Mesenchymal stem cell (in vitro differentiated cells and primary cell): Measurements from ENCODE around the gene HK1.

Experiments used
- DNase-seq: peaks from one replicate; pipeline ENCODE4 v3.0.0-alpha.2; 2013
- H2AFZ ChIP-seq: one replicate; pipeline ENCODE4 v1.6.1; 2013; ENCODE audit warnings: low read depth, mild to moderate bottlenecking, control low read depth, inconsistent platforms, low read length, moderate library complexity
- H2AK5ac ChIP-seq: 2 replicates; pipeline ENCODE4 v1.6.1; 2013; ENCODE audit warnings: low read length, moderate library complexity, mild to moderate bottlenecking, inconsistent platforms; ENCODE audit not compliant: severe bottlenecking
- H2BK120ac ChIP-seq: one replicate; pipeline ENCODE4 v1.6.1; 2013; ENCODE audit warnings: low read depth, mild to moderate bottlenecking, inconsistent platforms, low read length, moderate library complexity
- H2BK12ac ChIP-seq, 2 experiments: one replicate each; pipeline ENCODE4 v1.6.1; 2013; ENCODE audit warnings: inconsistent platforms in 2 of 2, low read length in 2 of 2, mild to moderate bottlenecking in 2 of 2, moderate library complexity in 2 of 2, control low read depth in 1 of 2
- H2BK15ac ChIP-seq: one replicate; pipeline ENCODE4 v1.6.1; 2013; ENCODE audit warnings: mild to moderate bottlenecking, low read depth, inconsistent platforms; ENCODE audit not compliant: poor library complexity, severe bottlenecking
- H2BK5ac ChIP-seq: 2 replicates; pipeline ENCODE4 v1.6.1; 2013; ENCODE audit warnings: low read depth, mild to moderate bottlenecking, low read length, control low read depth, inconsistent platforms; ENCODE audit not compliant: poor library complexity, severe bottlenecking
- H3K14ac ChIP-seq, 2 experiments: one replicate each; pipeline ENCODE4 v1.6.1; 2013; ENCODE audit warnings: inconsistent platforms in 2 of 2, low read length in 2 of 2, control low read depth in 1 of 2, mild to moderate bottlenecking in 1 of 2, moderate library complexity in 1 of 2
- H3K18ac ChIP-seq, 2 experiments: one replicate each; pipeline ENCODE4 v1.6.1; 2013; ENCODE audit warnings: inconsistent platforms in 2 of 2, low read length in 2 of 2, control low read depth in 1 of 2, low read depth in 1 of 2, mild to moderate bottlenecking in 1 of 2
- H3K23ac ChIP-seq, 2 experiments: one replicate each; pipeline ENCODE4 v1.6.1; 2013; ENCODE audit warnings: inconsistent platforms in 2 of 2, low read length in 2 of 2, mild to moderate bottlenecking in 2 of 2, moderate library complexity in 2 of 2, control low read depth in 1 of 2
- H3K27ac ChIP-seq: 2 replicates; pipeline ENCODE4 v1.5.1; 2013; ENCODE audit warnings: mild to moderate bottlenecking, moderate library complexity, low read length, control low read depth, inconsistent platforms; ENCODE audit not compliant: poor library complexity, severe bottlenecking
- H3K27me3 ChIP-seq, 2 experiments: 2 replicates each; pipeline versions ENCODE4 v1.6.1 to v1.7.0; 2013; ENCODE audit warnings: low read length in 2 of 2, mild to moderate bottlenecking in 2 of 2, moderate library complexity in 2 of 2, control low read depth in 1 of 2, inconsistent platforms in 1 of 2; ENCODE audit not compliant: control insufficient read depth in 1 of 2, insufficient read depth in 1 of 2
- H3K36me3 ChIP-seq, 2 experiments: 2 replicates each; pipeline versions ENCODE4 v1.6.1 to v1.7.0; 2013; ENCODE audit warnings: low read length in 2 of 2, control low read depth in 1 of 2, inconsistent platforms in 1 of 2, low read depth in 1 of 2, mild to moderate bottlenecking in 1 of 2; ENCODE audit not compliant: insufficient read depth in 2 of 2, control insufficient read depth in 1 of 2
- H3K4ac ChIP-seq, 2 experiments: one replicate each; pipeline ENCODE4 v1.6.1; 2013; ENCODE audit warnings: inconsistent platforms in 2 of 2, low read length in 2 of 2, mild to moderate bottlenecking in 2 of 2, moderate library complexity in 2 of 2, control low read depth in 1 of 2, low read depth in 1 of 2
- H3K4me1 ChIP-seq: 2 replicates; pipeline ENCODE4 v1.6.1; 2013; ENCODE audit warnings: low read depth, low read length, control low read depth; ENCODE audit not compliant: control insufficient read depth, insufficient read depth
- H3K4me2 ChIP-seq: 2 replicates; pipeline ENCODE4 v1.6.1; 2013; ENCODE audit warnings: low read length, mild to moderate bottlenecking, inconsistent platforms; ENCODE audit not compliant: poor library complexity, severe bottlenecking
- H3K4me3 ChIP-seq, 2 experiments: 2 replicates each; pipeline versions ENCODE4 v1.5.1 to v1.7.0; 2013; ENCODE audit warnings: low read length in 2 of 2, mild to moderate bottlenecking in 2 of 2, control low read depth in 1 of 2, low read depth in 1 of 2; ENCODE audit not compliant: insufficient read depth in 1 of 2
- H3K79me1 ChIP-seq: replicated peaks from 2 replicates; pipeline ENCODE4 v1.6.1; 2013; ENCODE audit warnings: mild to moderate bottlenecking, control low read depth, low read length, inconsistent platforms; ENCODE audit not compliant: poor library complexity, severe bottlenecking
- H3K9ac ChIP-seq: 2 replicates; pipeline ENCODE4 v1.7.0; 2013; ENCODE audit warnings: mild to moderate bottlenecking, low read length, moderate library complexity
- H3K9me3 ChIP-seq: 2 replicates; pipeline ENCODE4 v1.7.0; 2013; ENCODE audit warnings: mild to moderate bottlenecking, low read length; ENCODE audit not compliant: control insufficient read depth
- H4K8ac ChIP-seq: one replicate; pipeline ENCODE4 v1.6.1; 2013; ENCODE audit warnings: inconsistent platforms, mild to moderate bottlenecking, low read length, moderate library complexity
- H4K91ac ChIP-seq: one replicate; pipeline ENCODE4 v1.6.1; 2013; ENCODE audit warnings: mild to moderate bottlenecking, low read length, inconsistent platforms
- WGBS: methylation state at CpG from one replicate; pipeline ENCODE4 v1.1.7; 2013; ENCODE audit warnings: mixed read lengths; 5-methylcytosine and 5-hydroxymethylcytosine counted together

Gene HK1

DNA sequence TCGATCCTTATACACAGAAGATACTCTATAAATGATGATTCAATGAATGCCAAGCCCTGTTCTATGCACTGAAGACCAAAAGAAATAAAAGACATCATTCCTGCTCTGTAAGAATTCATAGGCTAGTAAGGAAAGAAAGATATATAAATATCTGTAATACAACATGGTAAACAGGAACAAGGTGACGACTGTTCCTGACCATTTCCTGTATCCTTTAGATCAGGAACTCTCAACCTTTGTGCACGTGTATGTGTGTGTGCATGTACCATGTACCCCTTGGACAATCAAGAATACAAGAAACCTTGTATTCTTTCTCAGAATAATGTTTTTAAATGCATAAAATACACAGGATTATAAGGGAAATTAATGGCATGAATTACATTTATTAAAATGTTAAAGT lies 7.3 kb upstream of the HK1 start:
- H2BK120ac ChIP-seq: no peak overlapping the region
- H3K4me3 ChIP-seq: no peak overlapping the region
- H3K4me1 ChIP-seq: no peaks in the 10 kb centered on the region
- no peaks in the 10 kb centered on the region for H3K79me1 ChIP-seq
- no peak overlapping the region for H2BK15ac ChIP-seq
- no peak overlapping the region for H2BK5ac ChIP-seq
- H3K27ac ChIP-seq: no peak overlapping the region
- H2BK12ac ChIP-seq: no peak overlapping the region
- no peak overlapping the region for H2AK5ac ChIP-seq
- H4K91ac ChIP-seq: no peak overlapping the region
- no peak overlapping the region for H3K18ac ChIP-seq
- no peaks in the 10 kb centered on the region for H3K36me3 ChIP-seq
- no peak overlapping the region for H3K23ac ChIP-seq
- H3K4ac ChIP-seq: no peak overlapping the region
- WGBS: 87% methylated on average over 3 of the region's 3 CpGs
- no peak overlapping the region for H3K9ac ChIP-seq
- no peak for DNase-seq
- no peak overlapping the region for H3K4me2 ChIP-seq
- no peak overlapping the region for H2AFZ ChIP-seq
- no peak overlapping the region for H4K8ac ChIP-seq
- no peak overlapping the region for H3K14ac ChIP-seq
- peaks cover 18% of the 10 kb centered on the region for H3K9me3 ChIP-seq
- no peaks in the 10 kb centered on the region for H3K27me3 ChIP-seq

DNA sequence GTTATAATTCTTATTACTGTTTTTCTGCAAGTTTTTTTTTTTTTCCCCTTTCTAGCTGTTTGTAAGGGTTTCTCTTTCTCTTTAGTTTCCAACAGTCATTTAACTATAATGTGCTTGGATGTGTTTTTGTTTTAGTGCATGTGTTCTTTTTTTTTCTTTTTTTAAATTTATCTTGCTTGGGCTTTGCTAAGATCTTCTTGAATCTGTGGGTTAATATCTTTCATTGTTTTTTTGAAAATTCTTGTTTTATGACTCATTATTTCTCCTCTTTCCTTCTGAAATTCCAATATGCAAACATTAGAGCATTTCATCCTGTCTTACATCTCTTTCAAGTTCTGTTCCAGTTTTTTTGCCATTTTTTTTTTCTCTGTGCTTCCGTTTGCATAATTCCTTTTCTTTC lies 5.7 kb upstream of the HK1 start:
- Histone ChIP-seq H3K4me2 (no peak overlapping the region), H2AFZ (no peak overlapping the region), H2BK15ac (no peak overlapping the region), H2BK12ac (no peak overlapping the region), H3K36me3 (no peaks in the 10 kb centered on the region), H2BK120ac (no peak overlapping the region), H3K27me3 (no peaks in the 10 kb centered on the region), H3K4me3 (no peak overlapping the region), H3K9ac (no peak overlapping the region), H3K9me3 (peaks cover 18% of the 10 kb centered on the region), H3K23ac (no peak overlapping the region), H3K18ac (no peak overlapping the region), H3K4ac (no peak overlapping the region), H3K79me1 (no peaks in the 10 kb centered on the region), H4K8ac (no peak overlapping the region), H2BK5ac (no peak overlapping the region), H3K4me1 (no peaks in the 10 kb centered on the region), H4K91ac (no peak overlapping the region), H3K14ac (no peak overlapping the region), H2AK5ac (no peak overlapping the region), H3K27ac (no peak overlapping the region)
- DNase-seq: no peak
- WGBS: 94% methylated on average over 1 of the region's 1 CpG

DNA sequence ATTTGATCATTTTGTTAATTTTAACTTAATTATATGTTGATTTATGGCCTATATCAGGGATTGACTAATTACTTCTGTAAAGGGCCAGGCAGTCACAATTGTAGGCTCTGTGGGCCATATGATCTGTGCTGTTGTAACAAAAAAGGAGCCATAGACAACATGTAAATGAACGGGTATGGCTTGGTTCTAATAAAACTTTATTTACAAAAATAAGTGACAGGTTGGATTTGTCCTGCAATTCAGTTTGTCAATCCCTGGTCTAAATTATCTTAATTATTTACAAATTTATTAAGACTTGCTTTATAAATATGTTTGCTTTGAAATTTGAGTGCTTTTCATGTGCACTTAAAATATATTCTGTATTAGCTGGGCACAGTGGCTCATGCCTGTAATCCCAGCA lies 2.9 kb upstream of the HK1 start:
- Histone ChIP-seq H2BK120ac (no peak overlapping the region), H3K27ac (no peak overlapping the region), H3K14ac (no peak overlapping the region), H2AFZ (no peak overlapping the region), H4K8ac (no peak overlapping the region), H3K36me3 (no peaks in the 10 kb centered on the region), H3K9ac (no peak overlapping the region), H2BK5ac (no peak overlapping the region), H3K4ac (no peak overlapping the region), H2BK15ac (no peak overlapping the region), H3K9me3 (peaks cover 18% of the 10 kb centered on the region), H3K4me3 (no peak overlapping the region), H2AK5ac (no peak overlapping the region), H3K79me1 (no peaks in the 10 kb centered on the region), H3K4me1 (peaks cover 7% of the 10 kb centered on the region), H3K18ac (no peak overlapping the region), H3K27me3 (no peaks in the 10 kb centered on the region), H2BK12ac (no peak overlapping the region), H3K4me2 (no peak overlapping the region), H4K91ac (no peak overlapping the region), H3K23ac (no peak overlapping the region)
- 100% methylated on average over 1 of the region's 1 CpG for WGBS
- DNase-seq: no peak

DNA sequence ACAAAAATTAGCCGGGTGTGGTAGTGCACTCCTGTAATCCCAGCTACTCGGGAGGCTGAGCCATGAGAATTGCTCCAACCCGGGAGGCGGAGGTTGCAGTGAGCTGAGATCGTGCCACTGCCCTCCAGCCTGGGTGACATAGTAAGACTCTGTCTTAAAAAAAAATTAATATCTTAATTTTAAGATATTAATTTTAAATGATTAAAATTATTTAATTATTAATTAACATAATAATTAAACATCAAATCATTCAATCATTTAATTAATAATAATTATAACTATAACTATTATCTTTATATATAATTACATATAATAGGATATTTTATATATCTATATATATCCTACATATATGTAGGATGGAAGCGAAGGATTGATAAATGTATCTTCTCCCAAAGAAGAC lies 1.8 kb upstream of the HK1 start:
- H2BK5ac ChIP-seq: no peak overlapping the region
- no peak overlapping the region for H4K91ac ChIP-seq
- no peak overlapping the region for H2AK5ac ChIP-seq
- no peaks in the 10 kb centered on the region for H3K79me1 ChIP-seq
- H3K4me3 ChIP-seq: no peak overlapping the region
- WGBS: 93% methylated on average over 3 of the region's 6 CpGs
- H2BK120ac ChIP-seq: no peak overlapping the region
- no peak overlapping the region for H3K14ac ChIP-seq
- no peak overlapping the region for H3K4ac ChIP-seq
- no peak overlapping the region for H2BK12ac ChIP-seq
- H3K36me3 ChIP-seq: no peaks in the 10 kb centered on the region
- peaks cover 11% of the 10 kb centered on the region for H3K9me3 ChIP-seq
- no peak for DNase-seq
- H3K18ac ChIP-seq: no peak overlapping the region
- no peak overlapping the region for H3K4me2 ChIP-seq
- H3K23ac ChIP-seq: no peak overlapping the region
- H3K27me3 ChIP-seq: peaks cover 0 to 7% of the 10 kb centered on the region in 2 experiments
- no peak overlapping the region for H2BK15ac ChIP-seq
- no peak overlapping the region for H4K8ac ChIP-seq
- peaks cover 7% of the 10 kb centered on the region for H3K4me1 ChIP-seq
- no peak overlapping the region for H2AFZ ChIP-seq
- H3K9ac ChIP-seq: no peak overlapping the region
- H3K27ac ChIP-seq: no peak overlapping the region
